WTC11 (cell line): ENCODE results near the gene CLIC3. TPM values are rescaled to one million over a fixed set of nuclear protein-coding genes. Genes with fewer than 3 reads are reported as not detected.
A peak's percentile ranks its signal among the peaks of the same experiment; 100 is the strongest.

Experiments used
- ATAC-seq: fragments of 200-7000 bp; cut with Tn5 transposase; 2 replicates; pipeline ENCODE4 v1.10.0; 2021; ENCODE audit warnings: mild to moderate bottlenecking, moderate library complexity
- CTCF ChIA-PET: fragments of 300-600 bp; sonication (Branson Sonifier 250); formaldehyde crosslinking; loops from one replicate; lab custom pipeline; 2021; ENCODE audit warnings: antibody characterized with exemption; lab: Charles Lee
- POLR2A ChIA-PET: fragments of 350-600 bp; sonication (Branson Sonifier 250); formaldehyde crosslinking; loops from one replicate; lab custom pipeline; 2021; ENCODE audit warnings: antibody characterized with exemption; lab: Charles Lee
- DNase-seq: peaks from one replicate; pipeline ENCODE4 v3.0.0; 2021; ENCODE audit warnings: low spot score
- H3K27ac Mint-ChIP-seq: 2 replicates; pipeline ENCODE4 v1.8.0; 2021; ENCODE audit warnings: mixed read lengths
- H3K27me3 Mint-ChIP-seq: 2 replicates; pipeline ENCODE4 v1.8.0; 2021; ENCODE audit warnings: low read depth, mild to moderate bottlenecking, moderate library complexity, mixed read lengths
- H3K36me3 Mint-ChIP-seq: 2 replicates; pipeline ENCODE4 v1.8.0; 2021; ENCODE audit warnings: mixed read lengths
- H3K4me1 Mint-ChIP-seq: 2 replicates; pipeline ENCODE4 v1.8.0; 2022; ENCODE audit warnings: mixed read lengths
- H3K4me3 Mint-ChIP-seq: 2 replicates; pipeline ENCODE4 v1.8.0; 2021; ENCODE audit warnings: mild to moderate bottlenecking, moderate library complexity, mixed read lengths
- H3K9me3 Mint-ChIP-seq: 2 replicates; pipeline ENCODE4 v1.8.0; 2021; ENCODE audit warnings: mixed read lengths
- AFF4 ChIP-seq: sonication (generic); formaldehyde crosslinking; IDR thresholded peaks from 2 replicates; pipeline ENCODE4 v1.8.1; 2023; ENCODE audit warnings: mild to moderate bottlenecking, missing genetic modification reagents, borderline replicate concordance
- CREB1 ChIP-seq: sonication (generic); formaldehyde crosslinking; IDR thresholded peaks from 2 replicates; pipeline ENCODE4 v1.8.0; 2023; ENCODE audit warnings: mild to moderate bottlenecking, missing genetic modification reagents
- E2F4 ChIP-seq: sonication (generic); formaldehyde crosslinking; IDR thresholded peaks from 2 replicates; pipeline ENCODE4 v1.8.1; 2022; ENCODE audit warnings: low read depth, mild to moderate bottlenecking, moderate library complexity, missing genetic modification reagents, borderline replicate concordance
- E2F5 ChIP-seq: sonication (generic); formaldehyde crosslinking; IDR thresholded peaks from 2 replicates; pipeline ENCODE4 v1.8.1; 2022; ENCODE audit warnings: mild to moderate bottlenecking, moderate library complexity, missing genetic modification reagents
- ERG ChIP-seq: fragments of 250-450 bp; sonication (Bioruptor Pico); IDR thresholded peaks from 2 replicates; pipeline ENCODE4 v1.8.0; 2021; ENCODE audit warnings: mild to moderate bottlenecking
- HMGXB4 ChIP-seq: sonication (generic); formaldehyde crosslinking; IDR thresholded peaks from 2 replicates; pipeline ENCODE4 v1.8.1; 2023; ENCODE audit warnings: mild to moderate bottlenecking, moderate library complexity, missing genetic modification reagents
- JAZF1 ChIP-seq: fragments of 250-450 bp; sonication (Bioruptor Pico); IDR thresholded peaks from 2 replicates; pipeline ENCODE4 v1.9.0; 2021; ENCODE audit warnings: moderate library complexity, mild to moderate bottlenecking, inconsistent platforms
- NFE2L1 ChIP-seq: sonication (generic); formaldehyde crosslinking; IDR thresholded peaks from 2 replicates; pipeline ENCODE4 v1.8.1; 2023; ENCODE audit warnings: missing genetic modification reagents
- SMAD3 ChIP-seq: sonication (generic); formaldehyde crosslinking; IDR thresholded peaks from 2 replicates; pipeline ENCODE4 v1.8.0; 2022; ENCODE audit warnings: missing genetic modification reagents, mild to moderate bottlenecking, borderline replicate concordance
- SOX15 ChIP-seq: fragments of 250-450 bp; sonication (Bioruptor Pico); IDR thresholded peaks from 2 replicates; pipeline ENCODE4 v1.9.0; 2021; ENCODE audit warnings: mild to moderate bottlenecking
- SP1 ChIP-seq: sonication (generic); formaldehyde crosslinking; conservative IDR thresholded peaks from 2 replicates; pipeline ENCODE4 v1.8.1; 2022; ENCODE audit warnings: missing genetic modification reagents
- TEAD4 ChIP-seq: sonication (generic); formaldehyde crosslinking; IDR thresholded peaks from 2 replicates; pipeline ENCODE4 v1.8.0; 2022; ENCODE audit warnings: mild to moderate bottlenecking, missing genetic modification reagents
- ZNF423 ChIP-seq: fragments of 250-450 bp; sonication (Bioruptor Pico); IDR thresholded peaks from 2 replicates; pipeline ENCODE4 v2.1.2; 2022; ENCODE audit warnings: mild to moderate bottlenecking, moderate library complexity
- ZNF512 ChIP-seq: sonication (generic); formaldehyde crosslinking; IDR thresholded peaks from 2 replicates; pipeline ENCODE4 v1.8.1; 2022; ENCODE audit warnings: missing genetic modification reagents, borderline replicate concordance
- ZSCAN18 ChIP-seq: fragments of 250-450 bp; sonication (Bioruptor Pico); IDR thresholded peaks from 2 replicates; pipeline ENCODE4 v2.1.2; 2022; ENCODE audit warnings: mild to moderate bottlenecking, moderate library complexity
- total RNA-seq: library from RNA; stranded (reverse); gene quantifications from 3 replicates; pipeline ENCODE4 v1.2.3, GENCODE V29; 2021

CLIC3 gene
- total RNA-seq, 1 experiment from 2014 or later = 0.31 TPM

GRCh38 chr9:136985853-136986252, 10.5 kb downstream of the CLIC3 start (continued):
- no peak for TF ChIP-seq E2F5 (CRISPR knock-in tag)
- TF ChIP-seq CREB1 (CRISPR knock-in tag) = no peak
- no peak for TF ChIP-seq E2F4 (CRISPR knock-in tag)
- no peak for TF ChIP-seq TEAD4 (CRISPR knock-in tag)

GRCh38 chr9:136985027-136985602, 11.3 kb downstream of the CLIC3 start:
- H3K27ac Mint-ChIP-seq = no peak overlapping the region
- TF ChIP-seq SP1 (CRISPR knock-in tag) = 0 out of 2 replicates have a peak, but pooled peaks have one; percentile 22
- TF ChIP-seq SMAD3 = no peak
- TF ChIP-seq SOX15 (CRISPR knock-in tag) = no peak
- TF ChIP-seq, all 79 proteins: peak for 1
- Mint-ChIP-seq H3K9me3 (0 out of 2 replicates have a peak, but pooled peaks cover under 1% of the 10 kb centered on the region), H3K4me1 (no peaks in the 10 kb centered on the region), H3K4me3 (peak overlapping the region; percentile 49), H3K36me3 (no peaks in the 10 kb centered on the region), H3K27me3 (peaks cover 38% of the 10 kb centered on the region)
- ATAC-seq = peak; percentile 41
- no peak for DNase-seq
- POLR2A ChIA-PET = interaction anchor here (0.6 to 1.2 kb wide), 2 partner anchors 37 to 104 kb away, joined by 3 to 5 read pairs; no protein-coding TSS in a partner anchor
- CTCF ChIA-PET = interaction anchor here (0.6 to 3.2 kb wide), 14 partner anchors 10 to 476 kb away, joined by 3 to 24 read pairs (median 4); partner anchors contain the start of gene CLIC3

GRCh38 chr9:136984464-136985026, 11.8 kb downstream of the CLIC3 start:
- CTCF ChIA-PET = interaction anchor here (0.7 to 3.2 kb wide), 12 partner anchors 9 to 184 kb away, joined by 3 to 24 read pairs (median 4); no protein-coding TSS in a partner anchor
- H3K9me3 Mint-ChIP-seq = no peaks in the 10 kb centered on the region
- peak; percentile 53 for ATAC-seq
- peak; percentile 49 for DNase-seq
- no peaks in the 10 kb centered on the region for H3K36me3 Mint-ChIP-seq
- no peak overlapping the region for H3K27ac Mint-ChIP-seq
- POLR2A ChIA-PET = interaction anchor here (0.6 to 1.2 kb wide), 3 partner anchors 37 to 103 kb away, joined by 3 to 5 read pairs (median 4); no protein-coding TSS in a partner anchor
- peak overlapping the region; percentile 49; the same call in 1 of the 2 replicates for H3K4me3 Mint-ChIP-seq
- H3K27me3 Mint-ChIP-seq = peaks cover 34% of the 10 kb centered on the region
- no peaks in the 10 kb centered on the region for H3K4me1 Mint-ChIP-seq
- no peak for TF ChIP-seq JAZF1 (CRISPR knock-in tag)
- TF ChIP-seq ERG = no peak
- no peak for TF ChIP-seq ZSCAN18 (CRISPR knock-in tag)
- TF ChIP-seq NFE2L1 (CRISPR knock-in tag) = no peak
- no peak for TF ChIP-seq ZNF512 (CRISPR knock-in tag)
- no peak for TF ChIP-seq ZNF423 (CRISPR knock-in tag)
- no peak for TF ChIP-seq HMGXB4
- no peak for TF ChIP-seq AFF4 (CRISPR knock-in tag)
